Cardiac muscle cell (in vitro differentiated cells and primary cell): Measurements from ENCODE around the gene VKORC1. TPM values are rescaled to one million over a fixed set of nuclear protein-coding genes. Genes with fewer than 3 reads are reported as not detected.

ENCODE experiments used
- DNase-seq, 2 donors: peaks; one replicate each; pipeline versions ENCODE4 v3.0.0 to v3.0.0-alpha.2; 2010 to 2017; ENCODE audit warnings: low read depth in 1 of 2, low spot score in 1 of 2
- H3K27ac ChIP-seq: fragments of 200-600 bp; sonication (generic); 2 replicates; pipeline ENCODE4 v1.5.1; 2016
- H3K27me3 ChIP-seq: fragments of 200-600 bp; sonication (generic); 2 replicates; pipeline ENCODE4 v1.6.0; 2016; ENCODE audit warnings: control low read depth
- H3K36me3 ChIP-seq: fragments of 200-600 bp; sonication (generic); 2 replicates; pipeline ENCODE4 v1.5.1; 2016; ENCODE audit warnings: control low read depth
- H3K4me1 ChIP-seq: fragments of 200-600 bp; sonication (generic); 2 replicates; pipeline ENCODE4 v1.8.1; 2017; ENCODE audit warnings: low read depth, mild to moderate bottlenecking, mixed run types
- H3K4me3 ChIP-seq: fragments of 200-600 bp; sonication (generic); 2 replicates; pipeline ENCODE4 v1.5.1; 2016; ENCODE audit warnings: mild to moderate bottlenecking
- H3K9me3 ChIP-seq: fragments of 200-600 bp; sonication (generic); 2 replicates; pipeline ENCODE4 v1.5.1; 2017; ENCODE audit warnings: low read depth, mild to moderate bottlenecking, control low read depth
- polyA plus RNA-seq: library from polyadenylated mRNA; unstranded; fragments of >200 nt; fragmentation: Nextera tagmentation; extraction: Ambion mirVana; gene quantifications from 2 replicates; pipeline ENCODE4 v1.2.1, GENCODE V29; 2016
- total RNA-seq: library from RNA; depleted of rRNA; stranded (reverse); fragments of >200 nt; gene quantifications from 2 replicates; pipeline ENCODE4 v1.2.3, GENCODE V29; 2016
- TF ChIP-seq, protein P1 (sequence below): IDR thresholded peaks from 2 replicates; pipeline ENCODE4 v1.5.1; 2012; ENCODE audit warnings: low read depth, mild to moderate bottlenecking, low read length

Gene VKORC1
- total and polyA plus RNA-seq, 2 experiments from 2014 or later, result 146 to 161 TPM

DNA sequence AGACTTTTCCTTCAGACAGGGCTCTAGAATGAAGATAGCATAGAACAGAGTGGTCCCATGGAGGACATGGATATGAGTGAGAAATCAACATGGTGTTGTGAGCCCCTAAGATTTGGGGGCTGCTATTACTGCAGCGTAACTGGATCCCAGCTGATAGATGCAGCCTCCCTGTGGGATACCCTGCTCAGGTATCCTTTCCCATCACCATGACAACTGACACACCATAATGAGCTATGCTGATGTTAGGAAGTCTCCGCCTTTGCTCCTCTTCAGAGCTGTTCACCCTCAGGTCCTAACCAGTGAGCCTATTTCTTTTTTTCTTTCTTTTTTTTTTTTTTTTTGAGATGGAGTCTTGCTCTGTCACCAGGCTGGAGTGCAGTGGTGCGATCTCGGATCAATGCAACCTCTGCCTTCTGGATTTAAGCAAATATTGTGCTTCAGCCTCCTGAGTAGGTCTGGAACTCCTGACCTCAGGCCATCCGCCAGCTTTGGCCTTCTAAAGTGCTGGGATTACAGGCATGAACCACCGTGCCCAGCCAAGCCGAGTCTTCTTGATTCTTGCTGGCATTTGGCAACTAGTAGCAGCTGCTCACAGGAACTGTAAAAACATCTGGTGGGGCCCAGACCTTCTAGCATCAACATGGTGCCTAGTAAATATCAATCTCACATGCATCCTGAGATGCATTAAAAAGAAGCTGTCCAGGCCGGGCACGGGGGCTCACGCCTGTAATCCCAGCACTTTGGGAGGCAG, 44.1 kb downstream of the VKORC1 start:
- no peak overlapping the region for H3K27ac ChIP-seq
- H3K9me3 ChIP-seq, result no peaks in the 10 kb centered on the region
- H3K4me1 ChIP-seq, result no peaks in the 10 kb centered on the region
- no peak overlapping the region for H3K4me3 ChIP-seq
- DNase-seq, result no peak
- TF ChIP-seq, protein P1, sequence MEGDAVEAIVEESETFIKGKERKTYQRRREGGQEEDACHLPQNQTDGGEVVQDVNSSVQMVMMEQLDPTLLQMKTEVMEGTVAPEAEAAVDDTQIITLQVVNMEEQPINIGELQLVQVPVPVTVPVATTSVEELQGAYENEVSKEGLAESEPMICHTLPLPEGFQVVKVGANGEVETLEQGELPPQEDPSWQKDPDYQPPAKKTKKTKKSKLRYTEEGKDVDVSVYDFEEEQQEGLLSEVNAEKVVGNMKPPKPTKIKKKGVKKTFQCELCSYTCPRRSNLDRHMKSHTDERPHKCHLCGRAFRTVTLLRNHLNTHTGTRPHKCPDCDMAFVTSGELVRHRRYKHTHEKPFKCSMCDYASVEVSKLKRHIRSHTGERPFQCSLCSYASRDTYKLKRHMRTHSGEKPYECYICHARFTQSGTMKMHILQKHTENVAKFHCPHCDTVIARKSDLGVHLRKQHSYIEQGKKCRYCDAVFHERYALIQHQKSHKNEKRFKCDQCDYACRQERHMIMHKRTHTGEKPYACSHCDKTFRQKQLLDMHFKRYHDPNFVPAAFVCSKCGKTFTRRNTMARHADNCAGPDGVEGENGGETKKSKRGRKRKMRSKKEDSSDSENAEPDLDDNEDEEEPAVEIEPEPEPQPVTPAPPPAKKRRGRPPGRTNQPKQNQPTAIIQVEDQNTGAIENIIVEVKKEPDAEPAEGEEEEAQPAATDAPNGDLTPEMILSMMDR, result no peak
- no peaks in the 10 kb centered on the region for H3K36me3 ChIP-seq
- H3K27me3 ChIP-seq, result no peaks in the 10 kb centered on the region

DNA sequence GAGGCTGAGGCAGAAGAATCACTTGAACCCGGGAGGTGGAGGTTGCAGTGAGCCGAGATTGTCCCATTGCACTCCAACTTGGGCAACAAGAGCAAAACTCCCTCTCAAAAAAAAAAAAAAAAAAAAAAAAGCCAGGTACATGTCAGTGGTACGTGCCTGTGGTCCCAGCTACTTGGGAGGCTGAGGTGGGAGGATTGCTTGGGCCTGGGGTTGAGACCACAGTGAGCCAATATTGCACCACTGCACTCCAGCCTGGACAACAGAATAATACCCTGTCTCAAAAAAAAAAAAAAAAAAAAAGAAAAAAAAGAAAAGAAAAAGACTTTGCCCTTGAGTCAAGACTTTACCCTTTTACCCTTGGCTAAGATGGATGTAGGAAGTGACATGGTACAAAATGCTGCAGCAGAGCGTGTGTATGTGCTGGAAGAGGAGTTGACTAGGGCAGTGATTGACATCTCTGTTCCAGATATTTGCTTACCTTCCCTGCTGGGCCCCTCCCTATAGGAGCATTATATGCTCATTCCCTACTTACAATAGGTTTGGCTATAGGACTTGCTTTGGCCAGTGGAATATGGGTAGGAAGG, 50.6 kb downstream of the VKORC1 start:
- Histone ChIP-seq H3K36me3 (peaks cover 5% of the 10 kb centered on the region), H3K4me3 (no peak overlapping the region), H3K9me3 (no peaks in the 10 kb centered on the region), H3K27me3 (no peaks in the 10 kb centered on the region), H3K27ac (no peak overlapping the region), H3K4me1 (no peaks in the 10 kb centered on the region)
- TF ChIP-seq, protein P1, result no peak
- no peak for DNase-seq

DNA sequence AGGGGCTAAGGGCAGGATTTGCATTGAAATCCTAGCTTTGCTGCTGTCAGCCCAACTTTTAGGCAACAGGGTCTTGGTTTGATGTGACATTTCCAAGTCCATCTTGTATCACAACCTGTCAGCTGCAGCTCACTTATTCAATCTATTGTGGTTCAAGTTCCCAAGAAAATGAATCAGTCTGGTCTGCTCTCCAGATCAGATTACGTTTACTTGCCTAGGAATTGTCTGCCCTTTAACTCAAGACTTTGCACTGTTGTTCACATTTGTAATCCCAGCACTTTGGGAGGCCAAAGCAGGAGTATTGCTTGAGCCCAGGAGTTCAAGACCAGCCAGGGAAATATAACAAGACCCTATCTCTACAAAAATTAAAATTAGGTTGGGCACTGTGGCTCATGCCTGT, 51.2 kb downstream of the VKORC1 start:
- no peaks in the 10 kb centered on the region for H3K4me1 ChIP-seq
- no peak overlapping the region for H3K4me3 ChIP-seq
- no peak for DNase-seq
- TF ChIP-seq, protein P1, result no peak
- peaks cover 5% of the 10 kb centered on the region for H3K36me3 ChIP-seq
- no peaks in the 10 kb centered on the region for H3K27me3 ChIP-seq
- H3K27ac ChIP-seq, result no peak overlapping the region
- H3K9me3 ChIP-seq, result no peaks in the 10 kb centered on the region

DNA sequence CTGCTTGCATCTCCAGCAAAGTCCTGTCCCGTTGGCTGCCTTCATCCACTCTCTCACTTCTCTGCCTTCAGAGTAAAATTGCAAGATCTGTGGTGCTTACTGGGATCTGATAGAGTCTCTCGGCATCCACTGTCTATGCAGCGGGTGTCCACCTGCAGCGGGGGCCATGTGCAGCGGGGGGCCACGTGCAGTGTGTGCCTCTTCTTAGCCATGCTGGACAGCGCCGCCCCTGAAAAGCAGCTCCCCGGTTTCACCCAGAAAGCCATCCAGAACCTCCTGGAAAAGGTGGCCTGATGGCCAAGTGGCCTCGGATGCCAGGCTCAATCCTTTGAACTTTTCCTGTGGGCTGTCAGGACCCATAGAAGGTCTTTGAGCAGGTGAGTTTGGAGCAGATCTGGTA, 51.7 kb downstream of the VKORC1 start:
- H3K36me3 ChIP-seq, result peaks cover 5% of the 10 kb centered on the region
- TF ChIP-seq, protein P1, result no peak
- no peak overlapping the region for H3K27ac ChIP-seq
- no peak for DNase-seq
- H3K4me3 ChIP-seq, result no peak overlapping the region
- H3K27me3 ChIP-seq, result no peaks in the 10 kb centered on the region
- H3K4me1 ChIP-seq, result no peaks in the 10 kb centered on the region
- H3K9me3 ChIP-seq, result no peaks in the 10 kb centered on the region

Other genes with a start within 250 kb of the VKORC1 start
- gene BCL7C, start 200.7 kb downstream of the VKORC1 start, total RNA-seq, result 39.8 and 53.0 TPM in 2 replicates
- gene BCL7C, start 200.7 kb downstream of the VKORC1 start, polyA plus RNA-seq, result 50.5 and 60.6 TPM in 2 replicates
- 4.9 and 5.0 TPM in 2 replicates for gene CTF1, start 198.2 kb downstream of the VKORC1 start, total RNA-seq
- gene CTF1, start 198.2 kb downstream of the VKORC1 start, polyA plus RNA-seq, result 14.0 and 23.4 TPM in 2 replicates
- gene FBXL19, start 171.2 kb downstream of the VKORC1 start, total RNA-seq, result 55.1 and 60.0 TPM in 2 replicates
- 3.9 and 4.0 TPM in 2 replicates for gene FBXL19, start 171.2 kb downstream of the VKORC1 start, polyA plus RNA-seq
- 88.5 and 123 TPM in 2 replicates for gene ORAI3, start 145.7 kb downstream of the VKORC1 start, total RNA-seq
- gene ORAI3, start 145.7 kb downstream of the VKORC1 start, polyA plus RNA-seq, result 94.5 and 101 TPM in 2 replicates
- 10.4 and 32.3 TPM in 2 replicates for gene SETD1A, start 137.0 kb downstream of the VKORC1 start, total RNA-seq
- 1.9 and 4.4 TPM in 2 replicates for gene SETD1A, start 137.0 kb downstream of the VKORC1 start, polyA plus RNA-seq
- gene HSD3B7, start 109.6 kb downstream of the VKORC1 start, total RNA-seq, result 5.8 and 6.5 TPM in 2 replicates
- gene HSD3B7, start 109.6 kb downstream of the VKORC1 start, polyA plus RNA-seq, result 7.5 and 8.5 TPM in 2 replicates
- 8.1 and 13.7 TPM in 2 replicates for gene STX1B, start 84.2 kb downstream of the VKORC1 start, total RNA-seq
- 5.6 and 8.0 TPM in 2 replicates for gene STX1B, start 84.2 kb downstream of the VKORC1 start, polyA plus RNA-seq
- 25.3 and 26.7 TPM in 2 replicates for gene STX4, start 61.2 kb downstream of the VKORC1 start, total RNA-seq
- gene STX4, start 61.2 kb downstream of the VKORC1 start, polyA plus RNA-seq, result 48.3 and 53.2 TPM in 2 replicates
- gene ZNF668, start 20.6 kb downstream of the VKORC1 start, total RNA-seq, result 16.2 and 18.2 TPM in 2 replicates
- 7.4 and 10.0 TPM in 2 replicates for gene ZNF668, start 20.6 kb downstream of the VKORC1 start, polyA plus RNA-seq
- 20.3 and 32.6 TPM in 2 replicates for gene ZNF646, start 20.4 kb downstream of the VKORC1 start, total RNA-seq
- gene ZNF646, start 20.4 kb downstream of the VKORC1 start, polyA plus RNA-seq, result 7.1 and 8.5 TPM in 2 replicates
- 2.7 and 5.8 TPM in 2 replicates for gene PRSS53, start 5.9 kb downstream of the VKORC1 start, total RNA-seq
- 0.35 and 0.94 TPM in 2 replicates for gene PRSS53, start 5.9 kb downstream of the VKORC1 start, polyA plus RNA-seq
- gene BCKDK, start 13.6 kb upstream of the VKORC1 start, total RNA-seq, result 109 and 121 TPM in 2 replicates
- gene BCKDK, start 13.6 kb upstream of the VKORC1 start, polyA plus RNA-seq, result 147 and 151 TPM in 2 replicates
- 88.8 and 112 TPM in 2 replicates for gene KAT8, start 22.9 kb upstream of the VKORC1 start, total RNA-seq
- 63.0 and 80.6 TPM in 2 replicates for gene KAT8, start 22.9 kb upstream of the VKORC1 start, polyA plus RNA-seq
- gene PRSS8, start 40.9 kb upstream of the VKORC1 start, total RNA-seq, result 11.6 TPM in 2 replicates
- 19.5 and 22.5 TPM in 2 replicates for gene PRSS8, start 40.9 kb upstream of the VKORC1 start, polyA plus RNA-seq
- gene PRSS36, start 55.3 kb upstream of the VKORC1 start, total RNA-seq, result 0.63 and 1.1 TPM in 2 replicates
- 1.8 and 3.3 TPM in 2 replicates for gene PRSS36, start 55.3 kb upstream of the VKORC1 start, polyA plus RNA-seq
- 40.6 and 54.4 TPM in 2 replicates for gene FUS, start 85.3 kb upstream of the VKORC1 start, total RNA-seq
- gene FUS, start 85.3 kb upstream of the VKORC1 start, polyA plus RNA-seq, result 386 and 618 TPM in 2 replicates
- gene PYCARD, start 108.0 kb upstream of the VKORC1 start, total RNA-seq, result 1.4 and 2.7 TPM in 2 replicates
- gene PYCARD, start 108.0 kb upstream of the VKORC1 start, polyA plus RNA-seq, result 2.3 and 5.2 TPM in 2 replicates
- 0.21 and 0.51 TPM in 2 replicates for gene TRIM72, start 119.3 kb upstream of the VKORC1 start, total RNA-seq
- not detected in 2 replicates for gene TRIM72, start 119.3 kb upstream of the VKORC1 start, polyA plus RNA-seq
- not detected in 2 replicates for gene PYDC1, start 122.3 kb upstream of the VKORC1 start, total RNA-seq
- gene PYDC1, start 122.3 kb upstream of the VKORC1 start, polyA plus RNA-seq, result 0.30 TPM in 1 of 2 replicates, not detected in the other
- gene ITGAM, start 165.2 kb upstream of the VKORC1 start, total RNA-seq, result 0.07 TPM in 1 of 2 replicates, not detected in the other
- gene ITGAM, start 165.2 kb upstream of the VKORC1 start, polyA plus RNA-seq, result not detected in 2 replicates